Kidney (tissue), 14 donors: ENCODE data around the gene MAPK10. TPM values are rescaled to one million over a fixed set of nuclear protein-coding genes. Genes with fewer than 3 reads are reported as not detected.
A peak's percentile ranks its signal among the peaks of the same experiment; 100 is the strongest.

Experiments used
- DNase-seq, 5 donors: peaks; one replicate each; pipeline ENCODE4 v3.0.0-alpha.2; 2013 to 2020
- FAIRE-seq: peaks from 2 replicates; lab custom pipeline; 2012; peaks lifted over from hg19 to GRCh38; lab: Jason Lieb, UNC
- H3K27ac ChIP-seq, 2 donors: one replicate each; pipeline ENCODE4 v1.7.0; 2013; ENCODE audit warnings: low read depth in 2 of 2, low read length in 2 of 2, inconsistent platforms in 1 of 2
- H3K27me3 ChIP-seq: one replicate; pipeline ENCODE4 v1.7.1; 2013; ENCODE audit warnings: low read length, inconsistent platforms; ENCODE audit not compliant: control insufficient read depth, insufficient read depth
- H3K36me3 ChIP-seq, 3 donors: one replicate each; pipeline versions ENCODE4 v1.7.0 to v1.7.1; 2013; ENCODE audit warnings: low read length in 3 of 3, control low read depth in 1 of 3, inconsistent platforms in 1 of 3; ENCODE audit not compliant: insufficient read depth in 3 of 3, control insufficient read depth in 2 of 3
- H3K4me1 ChIP-seq, 3 donors: one replicate each; pipeline versions ENCODE4 v1.7.0 to v1.7.1; 2013; ENCODE audit warnings: low read length in 3 of 3, inconsistent platforms in 1 of 3, low read depth in 1 of 3; ENCODE audit not compliant: control insufficient read depth in 2 of 3, insufficient read depth in 2 of 3
- H3K4me3 ChIP-seq, 3 donors: one replicate each; pipeline versions ENCODE4 v1.7.0 to v1.8.1; 2013; ENCODE audit warnings: low read length in 3 of 3, control low read depth in 1 of 3, inconsistent platforms in 1 of 3
- H3K9ac ChIP-seq, 3 donors: one replicate each; pipeline versions ENCODE4 v1.7.0 to v1.7.1; 2013; ENCODE audit warnings: low read length in 3 of 3, control low read depth in 1 of 3, inconsistent platforms in 1 of 3
- H3K9me3 ChIP-seq, 3 donors: one replicate each; pipeline versions ENCODE4 v1.7.0 to v1.7.1; 2013; ENCODE audit warnings: low read length in 3 of 3, control low read depth in 1 of 3, inconsistent platforms in 1 of 3; ENCODE audit not compliant: control insufficient read depth in 2 of 3, insufficient read depth in 1 of 3
- CTCF ChIP-seq: IDR thresholded peaks from 3 replicates; pipeline ENCODE4 v1.5.1; 2012; ENCODE audit warnings: mild to moderate bottlenecking, moderate library complexity, borderline replicate concordance; ENCODE audit not compliant: insufficient read depth; ENCODE audit errors: extremely low read depth
- intact Hi-C: fragments of 100-400 bp; cut with DNase I; formaldehyde crosslinking; loops from one replicate; pipeline ENCODE4 v1.11.1; 2022
- polyA plus RNA-seq: library from polyadenylated mRNA; stranded (reverse); fragments of 350-450 nt; fragmentation: Illumina TruSeq; extraction: RNeasy Lipid Tissue Mini Kit (QIAGEN cat#74804); gene quantifications from one replicate; pipeline ENCODE4 v1.2.3, GENCODE V29; 2014; ENCODE audit warnings: low read depth, low replicate concordance; ENCODE audit not compliant: insufficient read depth
- total RNA-seq: library from RNA; stranded (reverse); fragmentation: NEBNext Ultra II Directional; extraction: Animal tissue kit (Norgen Biotek cat#: 25700); gene quantifications from one replicate; pipeline ENCODE4 v1.2.1, GENCODE V29; 2021
- donor health status: control.
- donor health status: control.
- donor health status: control.
- donor health status: control.
- donor health status: control.
- donor health status: DM: yes; HTN: yes; CAD: no.
- donor health status: Normal renal cell carcinoma (clear cell type).

MAPK10 gene
- total and polyA plus RNA-seq, 2 donors from 2014 or later, result 27.6 to 54.5 TPM

GRCh38 chr4:85955620-85956292 is 404.1 kb downstream of the MAPK10 start:
- Histone ChIP-seq H3K36me3 (peaks cover 0 to 8% (median 0%) of the 10 kb centered on the region in 3 donors), H3K27ac (peak overlapping the region in 1 of 2 donors; percentile 63), H3K4me3 (no peak overlapping the region), H3K4me1 (peaks cover under 1 to 7% (median 6%) of the 10 kb centered on the region in 3 donors), H3K9ac (no peak overlapping the region), H3K27me3 (no peaks in the 10 kb centered on the region), H3K9me3 (no peaks in the 10 kb centered on the region)
- TF ChIP-seq CTCF, result no peak
- FAIRE-seq (no peak), DNase-seq (peak in 2 of 5 donors; percentile 67 to 70)
- intact Hi-C loops, result no loop called here

- peak in 1 of 5 donors; percentile 54 for DNase-seq
- Histone ChIP-seq H3K27me3 (no peaks in the 10 kb centered on the region), H3K4me3 (no peak overlapping the region), H3K27ac (peak overlapping the region in 1 of 2 donors; percentile 49), H3K36me3 (peaks cover 0 to 8% (median 0%) of the 10 kb centered on the region in 3 donors), H3K4me1 (peaks cover 0 to 9% (median 7%) of the 10 kb centered on the region in 3 donors), H3K9ac (no peak overlapping the region), H3K9me3 (no peaks in the 10 kb centered on the region)
- intact Hi-C loops, result no loop called here
- TF ChIP-seq CTCF, result no peak
- no peak for FAIRE-seq
Measured at GRCh38 chr4:85953651-85954018, 406.2 kb downstream of the MAPK10 start.

- FAIRE-seq (no peak), DNase-seq (no peak)
- Histone ChIP-seq H3K9me3 (no peaks in the 10 kb centered on the region), H3K4me3 (no peak overlapping the region), H3K4me1 (peaks cover 0 to 9% (median 7%) of the 10 kb centered on the region in 3 donors), H3K36me3 (peaks cover 0 to 8% (median 0%) of the 10 kb centered on the region in 3 donors), H3K27me3 (no peaks in the 10 kb centered on the region), H3K27ac (peak overlapping the region in 1 of 2 donors; percentile 49), H3K9ac (no peak overlapping the region)
- no peak for TF ChIP-seq CTCF
- intact Hi-C loops, result no loop called here
Measured at GRCh38 chr4:85952972-85953650, 406.7 kb downstream of the MAPK10 start.
